Cardiac fibroblast (primary cell): ENCODE measurements around the gene BBS7.

Source experiments
- DNase-seq, 2 donors: peaks; one replicate each; pipeline versions ENCODE4 v3.0.0 to v3.0.0-alpha.2; 2010; ENCODE audit warnings: low read depth in 2 of 2
- H3K4me3 ChIP-seq, 2 donors: replicated peaks in 1 of 2; 1 replicate in 1 of 2; 2 replicates in 1 of 2; pipeline ENCODE4 v1.5.1; 2011; ENCODE audit warnings: low read depth in 2 of 2, low read length in 2 of 2, mild to moderate bottlenecking in 2 of 2, moderate library complexity in 1 of 2
- CTCF ChIP-seq: IDR thresholded peaks from one replicate; pipeline ENCODE4 v1.5.1; 2011; ENCODE audit warnings: low read depth, mild to moderate bottlenecking, low read length, inconsistent platforms

BBS7 gene

GRCh38 chr4:121778991-121779628, 91.2 kb downstream of the BBS7 start:
- DNase-seq, result peak; percentile 88 to 89
- TF ChIP-seq CTCF, result no peak
- H3K4me3 ChIP-seq, result no peak overlapping the region

DNA sequence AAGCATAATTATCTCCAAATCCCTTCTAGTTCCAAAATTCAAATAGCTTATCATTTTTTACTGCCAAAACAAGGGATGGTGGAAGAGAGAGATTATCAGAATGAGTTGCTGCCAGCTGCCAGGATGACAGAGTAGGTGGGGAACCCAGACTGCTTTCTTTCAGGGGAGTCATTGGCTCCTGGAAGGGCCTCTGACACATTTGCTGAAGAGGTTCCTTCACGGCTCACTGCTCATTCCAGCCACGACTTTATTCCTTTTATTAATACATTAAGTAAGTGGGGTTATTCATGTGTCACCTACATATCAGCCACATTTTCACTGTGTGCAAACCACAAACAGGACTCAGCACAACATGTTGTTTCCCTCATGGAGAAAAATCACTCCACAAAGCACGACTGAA, 92.6 kb downstream of the BBS7 start:
- no peak overlapping the region for H3K4me3 ChIP-seq
- TF ChIP-seq CTCF, result no peak
- no peak for DNase-seq

DNA sequence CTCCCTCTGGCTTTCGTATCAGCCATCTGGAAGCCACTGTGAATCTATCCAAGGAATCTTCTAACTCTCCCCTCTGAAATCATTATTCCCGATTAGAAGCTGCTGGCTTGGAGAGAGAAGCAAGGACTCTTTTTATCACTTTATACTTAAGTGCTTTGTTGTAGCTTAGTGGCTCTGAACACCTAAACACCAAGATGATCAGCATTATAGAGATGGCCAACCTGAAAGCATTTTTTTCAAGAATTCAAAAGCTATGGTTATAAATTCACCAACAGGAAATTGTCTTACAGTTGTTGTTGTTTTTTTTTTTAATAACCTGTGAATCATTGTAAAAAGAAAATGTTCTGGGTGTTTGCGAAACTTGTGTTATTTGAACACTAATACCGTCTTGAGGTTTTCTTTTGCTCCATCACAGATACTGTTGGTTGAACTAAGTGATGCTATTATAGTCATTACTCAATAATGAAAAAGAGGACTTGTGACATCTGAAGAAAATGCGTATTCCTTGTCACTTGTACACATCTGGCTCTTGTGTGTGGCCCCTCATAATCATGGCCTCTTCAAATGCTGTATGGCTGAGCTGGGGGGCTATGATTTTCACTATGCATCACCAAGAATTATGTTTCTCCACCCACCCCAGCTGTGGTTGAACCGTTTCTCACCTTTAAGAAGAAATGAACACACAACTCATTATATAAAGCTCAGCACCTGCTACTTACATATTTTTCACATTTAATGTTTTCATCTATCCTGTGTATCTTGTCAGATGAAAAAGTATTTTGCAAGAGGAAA, 93.5 kb downstream of the BBS7 start:
- DNase-seq, result peak in 1 of 2 donors; percentile 64
- no peak overlapping the region for H3K4me3 ChIP-seq
- no peak for TF ChIP-seq CTCF
